SK-N-SH (cell line): ENCODE measurements around the gene SLC13A1. TPM values are rescaled to one million over a fixed set of nuclear protein-coding genes. Genes with fewer than 3 reads are reported as not detected.

Source experiments
- CTCF ChIA-PET: fragments of 300-600, 350-600 bp; formaldehyde crosslinking; extraction: SDS; loops from one replicate; lab custom pipeline; 2021; lab: Yijun Ruan, JAX
- POLR2A ChIA-PET: fragments of 350-600 bp; sonication (Branson Sonifier 250); formaldehyde crosslinking; extraction: SDS; loops from one replicate; lab custom pipeline; 2020; ENCODE audit warnings: antibody characterized with exemption, inconsistent platforms; lab: Yijun Ruan, JAX
- DNase-seq: peaks from one replicate; pipeline ENCODE4 v3.0.0; 2012
- H2AFZ ChIP-seq: fragments of 200-600 bp; sonication (generic); 2 replicates; pipeline ENCODE4 v1.8.1; 2016; ENCODE audit warnings: antibody characterized with exemption, mild to moderate bottlenecking, low read depth
- H3F3A ChIP-seq: fragments of 200-600 bp; sonication (generic); replicated peaks from 2 replicates; pipeline ENCODE3; 2016; ENCODE audit warnings: antibody characterized with exemption, mild to moderate bottlenecking; ENCODE audit not compliant: insufficient read depth
- H3K27ac ChIP-seq, 2 experiments: fragments of 200-500 bp in 1 of 2; fragments of 200-600 bp in 1 of 2; sonication (Bioruptor generic) in 1 of 2; sonication (generic), shearing (Covaris generic) in 1 of 2; 2 replicates each; pipeline versions ENCODE4 v1.5.1 to v1.6.1; 2014 to 2016; ENCODE audit warnings: low read depth in 2 of 2, inconsistent platforms in 1 of 2, low read length in 1 of 2, mild to moderate bottlenecking in 1 of 2, mixed read lengths in 1 of 2
- H3K27me3 ChIP-seq: fragments of 200-600 bp; sonication (generic), shearing (Covaris generic); 2 replicates; pipeline ENCODE4 v1.6.1; 2016; ENCODE audit warnings: mixed run types; ENCODE audit not compliant: insufficient read depth
- H3K36me3 ChIP-seq, 2 experiments: fragments of 200-500 bp in 1 of 2; fragments of 200-600 bp in 1 of 2; sonication (Bioruptor generic) in 1 of 2; sonication (generic) in 1 of 2; replicated peaks in 1 of 2; 2 replicates each; pipeline versions ENCODE3 to v1.5.1; 2014 to 2016; ENCODE audit warnings: low read length in 1 of 2, mild to moderate bottlenecking in 1 of 2; ENCODE audit not compliant: insufficient read depth in 2 of 2, control insufficient read depth in 1 of 2
- H3K4me1 ChIP-seq, 2 experiments: fragments of 200-500 bp in 1 of 2; fragments of 200-600 bp in 1 of 2; sonication (Bioruptor generic) in 1 of 2; sonication (generic), shearing (Covaris generic) in 1 of 2; 2 replicates each; pipeline versions ENCODE4 v1.5.1 to v1.6.1; 2014 to 2016; ENCODE audit warnings: low read depth in 1 of 2, low read length in 1 of 2, mixed run types in 1 of 2; ENCODE audit not compliant: insufficient read depth in 2 of 2, control insufficient read depth in 1 of 2
- H3K4me2 ChIP-seq: fragments of 200-600 bp; sonication (generic), shearing (Covaris generic); 2 replicates; pipeline ENCODE4 v1.6.1; 2017; ENCODE audit warnings: mixed run types
- H3K4me3 ChIP-seq, 2 experiments: fragments of 200-500 bp in 1 of 2; fragments of 200-600 bp in 1 of 2; sonication (Bioruptor generic) in 1 of 2; sonication (generic), shearing (Covaris generic) in 1 of 2; 2 replicates each; pipeline versions ENCODE4 v1.5.1 to v1.8.1; 2014 to 2016; ENCODE audit warnings: low read depth in 2 of 2, inconsistent platforms in 1 of 2, low read length in 1 of 2, mild to moderate bottlenecking in 1 of 2, mixed read lengths in 1 of 2, moderate library complexity in 1 of 2
- H3K79me2 ChIP-seq: fragments of 200-600 bp; sonication (generic); 2 replicates; pipeline ENCODE4 v1.8.1; 2017; ENCODE audit warnings: mild to moderate bottlenecking; ENCODE audit not compliant: insufficient read depth
- H3K9ac ChIP-seq: fragments of 200-600 bp; sonication (generic); 2 replicates; pipeline ENCODE4 v1.6.1; 2017; ENCODE audit warnings: mixed run types
- H3K9me2 ChIP-seq: fragments of 200-600 bp; sonication (generic); 2 replicates; pipeline ENCODE4 v1.6.1; 2017; ENCODE audit warnings: mixed run types
- H3K9me3 ChIP-seq: fragments of 200-600 bp; sonication (generic); 2 replicates; pipeline ENCODE4 v1.6.1; 2017; ENCODE audit warnings: mixed run types, mild to moderate bottlenecking, moderate library complexity
- H4K20me1 ChIP-seq: fragments of 200-600 bp; sonication (generic); 2 replicates; pipeline ENCODE4 v1.6.1; 2017; ENCODE audit warnings: mild to moderate bottlenecking, mixed run types; ENCODE audit not compliant: insufficient read depth
- ELF1 ChIP-seq: IDR thresholded peaks from 2 replicates; pipeline ENCODE4 v1.4.0; 2012
- FOSL2 ChIP-seq: IDR thresholded peaks from 2 replicates; pipeline ENCODE4 v1.4.0; 2012; ENCODE audit warnings: low read depth, mild to moderate bottlenecking, moderate library complexity, borderline replicate concordance
- FOXJ3 ChIP-seq: sonication (generic); formaldehyde crosslinking; IDR thresholded peaks from 2 replicates; pipeline ENCODE4 v1.5.1; 2020; ENCODE audit warnings: mild to moderate bottlenecking, missing genetic modification reagents
- FOXM1 ChIP-seq: IDR thresholded peaks from 2 replicates; pipeline ENCODE4 v1.4.0; 2012; ENCODE audit warnings: low read depth, mild to moderate bottlenecking
- GATA2 ChIP-seq: sonication (generic); formaldehyde crosslinking; IDR thresholded peaks from 2 replicates; pipeline ENCODE4 v1.5.0; 2020; ENCODE audit warnings: mild to moderate bottlenecking, missing genetic modification reagents
- MXI1 ChIP-seq: IDR thresholded peaks from 2 replicates; pipeline ENCODE4 v1.6.1; 2012; ENCODE audit warnings: mild to moderate bottlenecking, low read depth, low read length, improper control_type of control experiment
- NFIC ChIP-seq: IDR thresholded peaks from 2 replicates; pipeline ENCODE4 v1.4.0; 2012; ENCODE audit warnings: borderline replicate concordance
- NRF1 ChIP-seq: IDR thresholded peaks from 2 replicates; pipeline ENCODE4 v1.6.1; 2012; ENCODE audit warnings: low read depth, mild to moderate bottlenecking, low read length
- POLR2AphosphoS5 ChIP-seq: IDR thresholded peaks from 2 replicates; pipeline ENCODE4 v1.6.1; 2012; ENCODE audit warnings: low read depth, low read length
- RAD21 ChIP-seq: IDR thresholded peaks from 2 replicates; pipeline ENCODE4 v1.6.1; 2012; ENCODE audit warnings: mild to moderate bottlenecking, low read length
- RCOR1 ChIP-seq: fragments of 150-350 bp; IDR thresholded peaks from 2 replicates; pipeline ENCODE4 v1.6.1; 2017; ENCODE audit warnings: antibody characterized with exemption, low read length
- RFX5 ChIP-seq: IDR thresholded peaks from 2 replicates; pipeline ENCODE4 v1.6.1; 2012; ENCODE audit warnings: mild to moderate bottlenecking, improper control_type of control experiment, low read length
- RXRA ChIP-seq: IDR thresholded peaks from 2 replicates; pipeline ENCODE4 v1.4.0; 2012; ENCODE audit warnings: low read depth, mild to moderate bottlenecking, borderline replicate concordance
- SMC3 ChIP-seq: IDR thresholded peaks from 2 replicates; pipeline ENCODE4 v1.6.1; 2012; ENCODE audit warnings: low read depth, low read length, improper control_type of control experiment
- TAF1 ChIP-seq: IDR thresholded peaks from 2 replicates; pipeline ENCODE4 v1.6.1; 2012; ENCODE audit warnings: low read depth, mild to moderate bottlenecking, low read length, moderate library complexity, borderline replicate concordance
- TCF12 ChIP-seq: IDR thresholded peaks from 2 replicates; pipeline ENCODE4 v1.4.0; 2012
- TEAD4 ChIP-seq: IDR thresholded peaks from 2 replicates; pipeline ENCODE4 v1.4.0; 2012; ENCODE audit warnings: mild to moderate bottlenecking, borderline replicate concordance; ENCODE audit not compliant: insufficient read depth
- USF1 ChIP-seq: IDR thresholded peaks from 2 replicates; pipeline ENCODE4 v1.4.0; 2012; ENCODE audit warnings: low read depth, borderline replicate concordance
- YY1 ChIP-seq: IDR thresholded peaks from 2 replicates; pipeline ENCODE4 v1.4.0; 2012; ENCODE audit warnings: low read depth, mild to moderate bottlenecking
- WGBS: methylation state at CpG from one replicate; pipeline ENCODE4 v1.1.6; 2017; ENCODE audit warnings: low lambda C conversion rate; 5-methylcytosine and 5-hydroxymethylcytosine counted together
- polyA plus RNA-seq, 3 experiments: library from polyadenylated mRNA; depleted of rRNA; stranded (reverse); fragments of >200 nt; gene quantifications; 2 replicates each; pipeline ENCODE4 v1.2.3, GENCODE V29; 2012
- TF ChIP-seq, protein P1 (sequence below): fragments of 150-350 bp; IDR thresholded peaks from 2 replicates; pipeline ENCODE4 v1.6.1; 2016; ENCODE audit warnings: mild to moderate bottlenecking, low read depth, low read length
- TF ChIP-seq, protein P2 (sequence below): IDR thresholded peaks from 2 replicates; pipeline ENCODE4 v1.4.0; 2012; ENCODE audit warnings: low read depth, borderline replicate concordance

SLC13A1 gene, protein sequence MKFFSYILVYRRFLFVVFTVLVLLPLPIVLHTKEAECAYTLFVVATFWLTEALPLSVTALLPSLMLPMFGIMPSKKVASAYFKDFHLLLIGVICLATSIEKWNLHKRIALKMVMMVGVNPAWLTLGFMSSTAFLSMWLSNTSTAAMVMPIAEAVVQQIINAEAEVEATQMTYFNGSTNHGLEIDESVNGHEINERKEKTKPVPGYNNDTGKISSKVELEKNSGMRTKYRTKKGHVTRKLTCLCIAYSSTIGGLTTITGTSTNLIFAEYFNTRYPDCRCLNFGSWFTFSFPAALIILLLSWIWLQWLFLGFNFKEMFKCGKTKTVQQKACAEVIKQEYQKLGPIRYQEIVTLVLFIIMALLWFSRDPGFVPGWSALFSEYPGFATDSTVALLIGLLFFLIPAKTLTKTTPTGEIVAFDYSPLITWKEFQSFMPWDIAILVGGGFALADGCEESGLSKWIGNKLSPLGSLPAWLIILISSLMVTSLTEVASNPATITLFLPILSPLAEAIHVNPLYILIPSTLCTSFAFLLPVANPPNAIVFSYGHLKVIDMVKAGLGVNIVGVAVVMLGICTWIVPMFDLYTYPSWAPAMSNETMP
- not detected in 2 replicates for polyA plus RNA-seq (2012; rRNA removed)
- not detected in 2 replicates for polyA plus RNA-seq (2012; cell fraction: cytosol; rRNA removed)
- not detected in 2 replicates for polyA plus RNA-seq (2012; cell fraction: nucleus; rRNA removed)

- TF ChIP-seq, protein P1, sequence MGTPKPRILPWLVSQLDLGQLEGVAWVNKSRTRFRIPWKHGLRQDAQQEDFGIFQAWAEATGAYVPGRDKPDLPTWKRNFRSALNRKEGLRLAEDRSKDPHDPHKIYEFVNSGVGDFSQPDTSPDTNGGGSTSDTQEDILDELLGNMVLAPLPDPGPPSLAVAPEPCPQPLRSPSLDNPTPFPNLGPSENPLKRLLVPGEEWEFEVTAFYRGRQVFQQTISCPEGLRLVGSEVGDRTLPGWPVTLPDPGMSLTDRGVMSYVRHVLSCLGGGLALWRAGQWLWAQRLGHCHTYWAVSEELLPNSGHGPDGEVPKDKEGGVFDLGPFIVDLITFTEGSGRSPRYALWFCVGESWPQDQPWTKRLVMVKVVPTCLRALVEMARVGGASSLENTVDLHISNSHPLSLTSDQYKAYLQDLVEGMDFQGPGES, result no peak
- TF ChIP-seq FOSL2 (no peak), FOXJ3 (no peak), RAD21 (no peak), GATA2 (CRISPR knock-in tag) (no peak), ELF1 (no peak), FOXM1 (no peak), USF1 (no peak), POLR2AphosphoS5 (no peak), RCOR1 (no peak), RXRA (no peak), SMC3 (no peak)
- TF ChIP-seq, all 33 proteins: peak for 0
- ChIA-PET POLR2A (no interaction called here), CTCF (interaction anchor here (1.0 to 1.4 kb wide), 3 partner anchors 9 to 168 kb away, joined by 3 to 4 read pairs (median 3); no protein-coding TSS in a partner anchor)
- no peaks in the 10 kb centered on the region for H3K27me3 ChIP-seq
- WGBS, result 41% methylated on average over 4 of the region's 4 CpGs
- no peaks in the 10 kb centered on the region for H3K9me2 ChIP-seq
- H3F3A ChIP-seq, result no peaks in the 10 kb centered on the region
- H3K4me3 ChIP-seq, result no peak within 1 kb of the TSS
- H3K79me2 ChIP-seq, result no peaks in the 10 kb centered on the region
- H3K36me3 ChIP-seq, result no peaks in the 10 kb centered on the region
- no peak within 1 kb of the TSS for H3K4me2 ChIP-seq
- no peaks in the 10 kb centered on the region for H3K9me3 ChIP-seq
- H3K4me1 ChIP-seq, result no peaks in the 10 kb centered on the region; a peak in 1 of 4 replicates
- no peak within 1 kb of the TSS for H3K27ac ChIP-seq
- no peak within 1 kb of the TSS for H3K9ac ChIP-seq
- no peak for DNase-seq
- no peaks in the 10 kb centered on the region for H4K20me1 ChIP-seq
- H2AFZ ChIP-seq, result no peak within 1 kb of the TSS
These were observed at the start of gene SLC13A1 for GRCh38 chr7:123199883-123200282. Gene SLC13A1 (minus strand): TSS chr7:123199969. CDS start chr7:123199946, 23 bp downstream.

DNA sequence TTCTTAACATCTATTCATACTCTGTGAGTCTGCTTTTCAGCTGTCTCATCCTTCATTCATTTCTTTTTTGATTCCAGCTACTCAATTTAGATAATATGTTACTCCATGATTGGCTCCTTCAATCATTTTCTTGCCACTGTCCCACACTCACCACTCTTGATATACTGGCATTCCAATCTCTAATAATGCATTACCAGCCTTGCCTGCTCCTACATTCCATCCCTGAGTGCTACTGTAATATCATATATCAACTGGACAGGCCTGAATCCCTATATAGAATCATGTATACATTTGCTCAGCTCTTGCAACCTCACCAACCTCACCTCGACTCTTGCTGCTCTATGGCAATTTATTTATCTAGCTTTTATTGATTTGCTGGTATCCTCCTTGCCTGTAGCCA lies 45.0 kb upstream of the SLC13A1 start:
- Histone ChIP-seq H3K9ac (no peak overlapping the region), H3K9me3 (no peaks in the 10 kb centered on the region), H2AFZ (no peak overlapping the region), H3K9me2 (no peaks in the 10 kb centered on the region), H4K20me1 (no peaks in the 10 kb centered on the region), H3K27ac (no peak overlapping the region), H3K4me1 (peaks cover 0 to 21% of the 10 kb centered on the region in 2 experiments; a peak in 2 of 4 replicates), H3K4me2 (no peak overlapping the region), H3K27me3 (no peaks in the 10 kb centered on the region), H3K36me3 (no peaks in the 10 kb centered on the region), H3F3A (no peaks in the 10 kb centered on the region), H3K4me3 (no peak overlapping the region), H3K79me2 (no peaks in the 10 kb centered on the region)
- TF ChIP-seq RFX5, result no peak
- TF ChIP-seq TEAD4, result no peak
- TF ChIP-seq MXI1, result no peak
- TF ChIP-seq, protein P2, sequence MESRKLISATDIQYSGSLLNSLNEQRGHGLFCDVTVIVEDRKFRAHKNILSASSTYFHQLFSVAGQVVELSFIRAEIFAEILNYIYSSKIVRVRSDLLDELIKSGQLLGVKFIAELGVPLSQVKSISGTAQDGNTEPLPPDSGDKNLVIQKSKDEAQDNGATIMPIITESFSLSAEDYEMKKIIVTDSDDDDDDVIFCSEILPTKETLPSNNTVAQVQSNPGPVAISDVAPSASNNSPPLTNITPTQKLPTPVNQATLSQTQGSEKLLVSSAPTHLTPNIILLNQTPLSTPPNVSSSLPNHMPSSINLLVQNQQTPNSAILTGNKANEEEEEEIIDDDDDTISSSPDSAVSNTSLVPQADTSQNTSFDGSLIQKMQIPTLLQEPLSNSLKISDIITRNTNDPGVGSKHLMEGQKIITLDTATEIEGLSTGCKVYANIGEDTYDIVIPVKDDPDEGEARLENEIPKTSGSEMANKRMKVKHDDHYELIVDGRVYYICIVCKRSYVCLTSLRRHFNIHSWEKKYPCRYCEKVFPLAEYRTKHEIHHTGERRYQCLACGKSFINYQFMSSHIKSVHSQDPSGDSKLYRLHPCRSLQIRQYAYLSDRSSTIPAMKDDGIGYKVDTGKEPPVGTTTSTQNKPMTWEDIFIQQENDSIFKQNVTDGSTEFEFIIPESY, result no peak
- TF ChIP-seq TAF1, result no peak
- TF ChIP-seq TCF12, result no peak
- no peak for TF ChIP-seq ELF1
- TF ChIP-seq NFIC, result no peak
- TF ChIP-seq YY1, result no peak
- no peak for TF ChIP-seq NRF1
- 17% methylated on average over 1 of the region's 1 CpG for WGBS
- no peak for DNase-seq
- ChIA-PET CTCF (interaction anchor here (0.6 to 1.6 kb wide), 2 partner anchors 16 to 123 kb away, joined by 3 to 5 read pairs; no protein-coding TSS in a partner anchor), POLR2A (no interaction called here)
